ENCODE data around the gene SLC29A1.

SLC29A1 gene

DNA sequence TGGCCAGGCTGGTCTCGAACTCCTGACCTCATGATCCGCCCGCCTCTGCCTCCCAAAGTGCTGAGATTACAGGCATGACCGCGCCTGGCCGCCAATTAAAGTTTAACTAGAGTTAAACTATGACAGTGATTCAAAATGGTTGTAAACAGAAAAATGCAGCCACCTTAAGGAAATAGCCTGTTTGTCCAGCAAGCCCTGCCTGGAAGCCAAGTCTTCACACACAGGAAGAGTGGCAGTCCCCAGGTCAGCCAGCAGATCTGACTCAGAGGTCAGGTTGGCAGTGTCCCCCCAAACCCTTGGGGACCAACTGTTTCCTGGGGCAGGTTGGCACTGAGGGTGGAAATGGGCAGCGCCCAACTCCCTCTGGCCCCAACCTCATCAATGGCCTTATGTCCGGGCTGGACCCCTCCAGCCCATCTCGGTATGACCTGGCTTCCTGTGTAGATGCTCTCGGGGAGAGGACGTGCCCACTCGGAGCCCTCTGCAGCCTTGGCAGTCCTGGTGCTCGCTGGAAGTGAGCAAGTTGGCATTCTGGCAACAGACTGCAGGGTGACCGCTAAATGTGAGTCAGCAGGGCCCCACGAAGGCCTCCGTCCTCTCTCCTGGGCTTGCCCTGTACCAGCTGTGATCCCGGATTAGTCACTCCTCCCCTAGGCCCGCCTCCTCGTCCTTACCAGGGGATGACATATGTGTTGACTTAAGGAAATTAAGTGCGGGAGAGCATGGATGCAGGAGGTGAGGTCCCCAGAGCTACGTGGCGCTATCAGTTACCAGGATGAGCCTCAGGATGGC, 13.8 kb downstream of the SLC29A1 start:
- peak in 11 of 14 donors; percentile 54 to 94 (median 80) for DNase-seq

DNA sequence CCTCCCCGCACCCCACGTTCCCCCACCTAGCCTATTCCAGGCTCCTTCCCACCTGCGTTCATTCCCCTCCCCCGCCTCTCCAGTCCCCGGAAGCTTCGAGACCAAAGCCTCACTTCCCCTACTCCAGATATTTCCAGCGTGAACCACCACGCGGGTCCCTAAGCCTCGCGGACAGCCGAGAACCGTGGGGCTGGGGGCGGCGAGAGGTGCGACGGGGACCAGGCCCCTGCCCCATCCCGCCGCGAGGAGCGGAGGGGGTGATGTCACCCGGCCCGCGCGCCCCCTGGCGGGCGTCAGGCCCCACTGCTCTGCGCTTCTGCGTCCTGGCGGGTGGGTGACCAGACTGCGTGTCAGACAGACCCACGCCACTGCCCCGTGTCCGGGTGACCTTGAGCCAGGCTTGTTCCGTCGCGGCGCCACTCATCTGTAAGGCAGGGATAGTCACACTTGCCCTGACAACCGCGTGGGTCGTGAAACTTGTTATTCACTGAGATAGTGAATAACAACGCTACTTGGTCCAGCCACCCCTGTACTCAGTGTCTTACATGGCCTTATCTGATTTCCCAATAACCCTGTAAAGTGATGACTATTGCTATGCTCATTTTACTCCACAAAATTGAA, 14.5 kb downstream of the SLC29A1 start:
- peak in 13 of 14 donors; percentile 37 to 87 (median 80) for DNase-seq

DNA sequence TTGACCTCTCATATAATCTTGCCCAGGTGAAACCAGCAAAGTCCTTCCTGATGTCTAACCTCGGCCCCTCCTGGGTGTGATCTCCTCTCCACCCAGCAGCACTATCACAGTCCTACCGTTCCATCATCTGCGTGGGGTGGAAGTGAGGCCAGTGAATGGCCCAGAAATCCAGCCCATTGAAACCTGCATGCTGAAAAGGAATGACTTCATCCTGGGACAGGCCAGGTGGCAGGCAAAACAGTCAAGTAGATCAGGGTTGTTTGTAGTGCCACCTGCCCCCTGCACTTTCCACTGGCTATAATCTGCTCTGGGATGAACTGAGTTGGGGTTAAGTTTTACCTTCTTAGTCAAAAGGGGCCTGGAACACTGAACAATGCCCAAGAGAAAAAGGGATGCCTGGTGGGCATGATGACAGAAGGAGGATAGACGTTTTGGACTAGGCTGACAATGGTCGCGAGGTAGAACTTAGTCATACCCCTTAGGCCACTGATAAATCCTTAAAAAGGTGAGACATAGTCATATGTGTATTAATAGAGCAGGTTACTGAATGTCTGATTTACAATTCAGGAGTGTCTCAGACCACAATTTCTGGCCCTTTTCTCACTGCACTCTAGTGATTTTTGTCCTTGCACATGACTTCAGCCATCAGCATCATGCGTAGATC, 15.4 kb downstream of the SLC29A1 start:
- no peak for DNase-seq

DNA sequence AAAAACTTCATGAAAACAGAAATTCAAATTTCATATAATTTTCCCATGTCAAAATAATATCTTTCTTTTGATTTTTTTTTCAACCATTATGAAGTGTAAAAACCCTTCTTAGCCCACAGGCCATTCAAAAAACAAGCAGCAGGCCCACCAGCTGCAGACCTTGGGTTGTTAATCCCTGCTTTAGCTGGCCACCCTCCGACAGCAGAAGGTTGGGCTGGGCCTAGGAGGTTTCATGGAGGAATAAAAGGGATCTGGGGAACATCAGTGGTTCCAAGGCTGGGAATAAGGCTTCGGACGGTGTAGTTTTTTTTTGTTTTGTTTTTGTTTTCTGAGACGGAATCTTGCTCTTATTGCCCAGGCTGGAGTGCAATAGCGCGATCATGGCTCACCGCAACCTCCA, 19.9 kb downstream of the SLC29A1 start:
- no peak for DNase-seq

DNA sequence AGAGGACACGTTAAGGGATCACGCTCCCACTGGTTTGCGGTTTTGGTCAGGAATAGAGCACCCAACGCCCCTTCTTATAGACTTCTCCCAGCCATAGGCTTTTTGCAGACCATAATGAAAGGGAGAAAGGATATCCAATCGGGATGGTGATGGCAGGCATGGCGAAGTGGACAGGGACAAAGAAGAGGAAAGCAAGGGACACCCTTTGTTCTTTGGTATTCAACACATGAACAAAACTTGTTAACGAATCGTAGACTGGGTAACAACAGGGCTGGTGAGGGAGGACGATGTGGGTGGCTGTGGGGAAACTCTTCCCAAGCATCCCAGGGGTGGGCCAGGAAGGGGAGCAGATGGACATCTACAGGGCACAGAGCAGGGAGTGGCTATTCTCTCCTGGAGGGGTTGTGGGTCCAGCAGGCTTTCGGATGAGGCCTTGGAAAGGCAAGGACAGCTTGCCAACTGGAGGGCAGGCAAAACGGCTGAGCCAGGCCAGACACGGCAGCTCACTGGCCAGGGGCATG, 22.1 kb downstream of the SLC29A1 start:
- peak in 1 of 14 donors; percentile 66 for DNase-seq

DNA sequence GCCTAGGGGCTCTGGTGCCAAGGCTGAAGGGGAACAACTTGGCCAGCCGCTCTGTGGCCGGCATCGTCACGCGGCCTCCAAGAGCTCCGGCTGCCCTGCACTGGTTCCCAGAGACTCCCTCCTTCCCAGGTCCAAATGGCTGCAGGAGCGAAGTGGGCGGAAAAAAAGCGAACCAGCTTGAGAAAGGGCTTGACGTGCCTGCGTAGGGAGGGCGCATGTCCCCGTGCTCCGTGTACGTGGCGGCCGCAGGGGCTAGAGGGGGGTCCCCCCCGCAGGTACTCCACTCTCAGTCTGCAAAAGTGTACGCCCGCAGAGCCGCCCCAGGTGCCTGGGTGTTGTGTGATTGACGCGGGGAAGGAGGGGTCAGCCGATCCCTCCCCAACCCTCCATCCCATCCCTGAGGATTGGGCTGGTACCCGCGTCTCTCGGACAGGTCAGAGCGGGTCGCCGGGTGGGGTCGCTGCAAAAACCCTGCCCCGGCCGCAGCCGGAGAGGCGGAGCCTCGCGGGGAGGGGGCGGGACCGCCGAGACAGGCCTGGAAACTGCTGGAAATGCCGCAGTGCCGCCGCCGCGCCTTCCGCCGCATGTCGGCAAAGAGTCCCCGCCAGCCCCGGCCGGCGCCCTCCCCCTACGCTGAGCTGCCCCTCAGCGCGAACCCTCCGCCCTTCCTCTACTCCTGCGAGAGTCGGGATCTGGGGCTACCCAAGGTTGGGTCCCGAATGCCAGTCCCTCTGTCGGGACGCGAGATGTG, 22.7 kb downstream of the SLC29A1 start:
- DNase-seq: peak; percentile 61 to 95 (median 89)

DNA sequence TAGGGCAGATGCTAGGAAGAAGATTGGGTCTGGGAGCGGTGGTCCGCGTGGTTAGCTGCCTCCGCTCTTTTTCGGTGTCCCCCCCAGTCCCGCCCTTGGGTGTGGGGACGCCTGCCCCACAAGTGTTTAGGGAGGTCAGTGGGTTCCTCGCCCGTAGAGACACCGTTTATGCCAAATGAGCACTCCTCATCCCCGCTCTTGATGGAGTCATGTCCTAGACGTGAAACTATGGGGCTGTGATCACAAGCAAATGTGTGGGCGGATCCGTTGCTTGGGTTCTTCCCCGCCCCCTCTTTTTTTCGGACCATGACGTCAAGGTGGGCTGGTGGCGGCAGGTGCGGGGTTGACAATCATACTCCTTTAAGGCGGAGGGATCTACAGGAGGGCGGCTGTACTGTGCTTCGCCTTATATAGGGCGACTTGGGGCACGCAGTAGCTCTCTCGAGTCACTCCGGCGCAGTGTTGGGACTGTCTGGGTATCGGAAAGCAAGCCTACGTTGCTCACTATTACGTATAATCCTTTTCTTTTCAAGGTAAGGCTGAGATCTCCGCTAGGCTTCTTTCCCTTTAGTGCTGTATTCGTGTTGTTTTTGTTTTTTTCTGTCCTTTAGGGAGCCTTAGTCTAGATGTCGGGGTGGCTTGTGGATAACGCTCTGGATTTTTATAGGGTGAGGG, 23.4 kb downstream of the SLC29A1 start, which contains the start of gene HSP90AB1:
Gene HSP90AB1, plus strand, starts transcription at position 439 of the 675 bp plus-strand sequence. CDS start 1,529 bp downstream, outside the sequence.
- peak; percentile 47 to 97 (median 88) for DNase-seq

DNA sequence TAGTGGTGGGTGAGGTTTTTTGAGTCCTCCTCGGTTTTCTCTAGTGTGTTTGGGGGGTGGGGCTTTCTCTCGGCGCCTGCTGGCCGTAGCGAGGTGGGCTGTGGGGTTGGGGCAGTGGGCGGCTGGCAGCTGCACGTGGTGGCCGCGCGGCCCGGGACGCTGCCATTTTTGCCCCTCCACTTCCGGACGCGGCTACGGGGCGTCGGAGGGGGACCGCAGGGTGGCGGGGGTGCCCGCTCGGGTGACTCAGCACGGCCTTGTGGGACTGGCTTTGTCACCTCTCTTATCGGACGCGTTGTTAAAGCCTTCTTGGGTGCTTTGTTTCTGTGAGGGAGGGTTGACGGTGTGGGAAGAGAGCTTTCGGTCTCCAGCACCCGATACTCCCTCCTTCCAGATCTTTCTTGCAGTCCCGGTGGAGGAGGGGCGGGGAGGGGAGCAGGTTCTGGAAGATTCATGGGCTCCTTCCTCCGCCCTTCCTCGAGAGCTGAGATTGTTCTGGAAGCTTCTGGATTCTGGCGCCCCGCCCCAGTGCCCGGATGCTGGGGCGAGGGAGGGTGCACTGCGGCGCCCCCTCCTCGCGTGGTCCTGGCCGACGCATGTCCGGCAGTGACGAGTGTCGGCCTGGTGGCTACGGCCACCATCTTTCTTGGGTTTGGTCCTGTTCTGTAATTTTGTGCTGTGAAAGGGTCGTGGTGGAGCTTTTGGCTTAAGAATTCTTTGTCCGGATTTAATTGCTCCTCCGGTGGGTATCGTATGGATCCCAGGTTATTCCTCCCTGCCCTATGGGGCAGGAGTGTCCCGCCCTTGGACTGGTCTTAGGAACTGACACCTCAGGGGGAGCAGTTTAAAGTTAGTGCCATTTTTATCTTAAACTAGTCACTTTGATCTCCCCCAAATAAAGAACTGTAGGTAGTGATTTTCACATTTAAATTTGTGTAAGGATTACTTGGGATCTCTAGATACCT, 24.2 kb downstream of the SLC29A1 start:
- peak in 12 of 14 donors; percentile 54 to 90 (median 86) for DNase-seq

DNA sequence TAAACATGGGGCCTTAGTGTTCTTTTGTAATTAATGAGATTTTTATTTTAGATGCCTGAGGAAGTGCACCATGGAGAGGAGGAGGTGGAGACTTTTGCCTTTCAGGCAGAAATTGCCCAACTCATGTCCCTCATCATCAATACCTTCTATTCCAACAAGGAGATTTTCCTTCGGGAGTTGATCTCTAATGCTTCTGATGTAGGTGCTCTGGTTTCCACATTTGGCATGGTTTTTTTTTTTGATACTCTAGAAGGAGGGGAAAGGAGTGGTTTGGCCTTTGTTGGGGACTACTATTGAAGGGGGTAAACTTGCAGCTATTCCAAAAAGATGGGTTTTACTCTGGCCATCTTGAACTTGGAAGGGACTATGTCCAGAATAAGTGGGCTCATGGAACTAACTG, 25.2 kb downstream of the SLC29A1 start:
- DNase-seq: no peak

DNA sequence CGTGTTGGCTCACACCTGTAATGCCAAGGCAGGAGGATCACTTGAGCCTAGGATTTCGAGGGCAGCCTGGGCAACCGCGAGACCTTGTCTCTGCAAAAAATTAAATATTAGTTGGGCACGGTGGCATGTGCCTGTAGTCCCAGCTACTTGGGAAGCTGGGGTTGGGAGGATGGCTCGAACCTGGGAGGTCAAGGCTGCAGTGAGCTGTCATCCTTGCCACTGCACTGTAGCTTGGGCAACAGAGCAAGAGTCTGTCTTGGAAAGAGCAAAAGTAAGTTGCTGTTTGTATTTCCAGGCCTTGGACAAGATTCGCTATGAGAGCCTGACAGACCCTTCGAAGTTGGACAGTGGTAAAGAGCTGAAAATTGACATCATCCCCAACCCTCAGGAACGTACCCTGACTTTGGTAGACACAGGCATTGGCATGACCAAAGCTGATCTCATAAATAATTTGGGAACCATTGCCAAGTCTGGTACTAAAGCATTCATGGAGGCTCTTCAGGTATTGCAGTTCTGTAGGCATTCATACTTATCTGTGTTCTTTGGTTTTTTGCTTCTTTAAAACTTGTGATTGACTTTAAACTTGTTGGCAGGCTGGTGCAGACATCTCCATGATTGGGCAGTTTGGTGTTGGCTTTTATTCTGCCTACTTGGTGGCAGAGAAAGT, 25.8 kb downstream of the SLC29A1 start:
- no peak for DNase-seq

DNA sequence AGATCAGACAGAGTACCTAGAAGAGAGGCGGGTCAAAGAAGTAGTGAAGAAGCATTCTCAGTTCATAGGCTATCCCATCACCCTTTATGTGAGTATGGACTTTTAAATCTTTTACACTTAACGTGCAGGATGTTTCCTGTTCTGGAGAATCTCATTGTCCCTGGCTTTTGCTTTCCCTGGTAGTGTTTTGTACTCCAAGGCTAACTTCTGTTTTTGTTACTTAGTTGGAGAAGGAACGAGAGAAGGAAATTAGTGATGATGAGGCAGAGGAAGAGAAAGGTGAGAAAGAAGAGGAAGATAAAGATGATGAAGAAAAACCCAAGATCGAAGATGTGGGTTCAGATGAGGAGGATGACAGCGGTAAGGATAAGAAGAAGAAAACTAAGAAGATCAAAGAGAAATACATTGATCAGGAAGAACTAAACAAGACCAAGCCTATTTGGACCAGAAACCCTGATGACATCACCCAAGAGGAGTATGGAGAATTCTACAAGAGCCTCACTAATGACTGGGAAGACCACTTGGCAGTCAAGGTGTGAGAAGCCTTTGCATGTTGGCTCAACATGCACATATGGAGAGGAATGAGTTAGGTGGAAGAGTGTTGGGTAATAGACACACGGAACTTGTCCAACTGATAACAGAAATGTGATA, 26.8 kb downstream of the SLC29A1 start:
- DNase-seq: no peak

DNA sequence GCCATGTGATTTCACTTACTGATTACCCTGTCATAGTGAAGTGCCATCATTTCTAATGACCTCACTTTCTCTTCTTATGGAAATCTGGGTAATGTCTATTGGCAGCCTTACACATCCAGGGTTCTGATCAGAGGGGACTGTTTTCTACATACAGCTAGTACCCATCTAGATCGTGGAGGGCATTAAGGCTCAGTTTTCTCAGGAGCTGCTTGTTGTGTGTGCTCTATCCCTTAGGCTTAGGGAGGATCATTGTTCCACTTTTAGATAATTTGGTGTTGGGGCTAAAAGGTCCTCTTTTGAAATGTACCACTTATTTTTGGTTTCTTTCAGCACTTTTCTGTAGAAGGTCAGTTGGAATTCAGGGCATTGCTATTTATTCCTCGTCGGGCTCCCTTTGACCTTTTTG, 27.3 kb downstream of the SLC29A1 start:
- no peak for DNase-seq

DNA sequence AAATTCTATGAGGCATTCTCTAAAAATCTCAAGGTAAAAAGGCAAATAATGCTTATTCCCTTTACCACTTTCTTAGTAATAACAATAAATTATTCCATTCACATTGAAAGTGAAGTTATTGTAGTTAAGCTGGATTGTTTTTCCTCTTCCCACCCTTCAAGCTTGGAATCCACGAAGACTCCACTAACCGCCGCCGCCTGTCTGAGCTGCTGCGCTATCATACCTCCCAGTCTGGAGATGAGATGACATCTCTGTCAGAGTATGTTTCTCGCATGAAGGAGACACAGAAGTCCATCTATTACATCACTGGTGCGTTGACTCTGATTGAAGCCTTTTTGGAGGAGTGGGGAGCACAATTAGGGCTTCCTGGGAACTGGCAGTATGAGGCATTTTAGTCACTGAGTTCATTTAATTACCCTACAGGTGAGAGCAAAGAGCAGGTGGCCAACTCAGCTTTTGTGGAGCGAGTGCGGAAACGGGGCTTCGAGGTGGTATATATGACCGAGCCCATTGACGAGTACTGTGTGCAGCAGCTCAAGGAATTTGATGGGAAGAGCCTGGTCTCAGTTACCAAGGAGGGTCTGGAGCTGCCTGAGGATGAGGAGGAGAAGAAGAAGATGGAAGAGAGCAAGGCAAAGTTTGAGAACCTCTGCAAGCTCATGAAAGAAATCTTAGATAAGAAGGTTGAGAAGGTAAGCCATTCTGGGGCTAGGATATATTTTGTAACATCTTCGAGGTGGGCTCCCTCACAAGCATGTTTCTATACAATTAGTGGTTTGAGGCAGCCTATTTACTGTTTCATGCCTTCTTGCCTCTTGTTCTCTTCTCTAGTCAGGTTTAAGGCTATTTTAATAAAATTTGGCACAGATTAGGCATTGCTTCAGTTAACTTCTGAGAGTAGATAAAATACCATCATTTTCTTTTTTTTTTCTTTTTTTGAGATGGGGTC, 28.5 kb downstream of the SLC29A1 start:
- DNase-seq: no peak

DNA sequence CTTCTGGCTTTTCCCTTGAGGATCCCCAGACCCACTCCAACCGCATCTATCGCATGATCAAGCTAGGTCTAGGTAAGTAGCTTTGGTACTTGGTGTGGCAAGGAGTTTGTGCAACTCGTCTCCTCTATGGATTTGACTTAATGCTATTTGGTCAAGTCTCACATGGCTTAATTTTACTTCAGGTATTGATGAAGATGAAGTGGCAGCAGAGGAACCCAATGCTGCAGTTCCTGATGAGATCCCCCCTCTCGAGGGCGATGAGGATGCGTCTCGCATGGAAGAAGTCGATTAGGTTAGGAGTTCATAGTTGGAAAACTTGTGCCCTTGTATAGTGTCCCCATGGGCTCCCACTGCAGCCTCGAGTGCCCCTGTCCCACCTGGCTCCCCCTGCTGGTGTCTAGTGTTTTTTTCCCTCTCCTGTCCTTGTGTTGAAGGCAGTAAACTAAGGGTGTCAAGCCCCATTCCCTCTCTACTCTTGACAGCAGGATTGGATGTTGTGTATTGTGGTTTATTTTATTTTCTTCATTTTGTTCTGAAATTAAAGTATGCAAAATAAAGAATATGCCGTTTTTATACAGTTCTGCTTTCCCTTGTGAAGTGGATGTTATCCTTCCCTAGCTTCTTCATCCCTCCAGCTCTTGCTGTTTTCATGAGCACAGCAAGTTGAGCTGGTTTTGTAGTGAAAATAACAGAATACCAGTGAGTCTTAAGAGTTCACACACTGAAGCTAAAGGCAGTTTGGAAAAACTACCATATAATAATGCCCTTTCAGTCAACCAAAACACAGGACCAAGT, 30.1 kb downstream of the SLC29A1 start:
- peak in 1 of 14 donors; percentile 25 for DNase-seq

DNA sequence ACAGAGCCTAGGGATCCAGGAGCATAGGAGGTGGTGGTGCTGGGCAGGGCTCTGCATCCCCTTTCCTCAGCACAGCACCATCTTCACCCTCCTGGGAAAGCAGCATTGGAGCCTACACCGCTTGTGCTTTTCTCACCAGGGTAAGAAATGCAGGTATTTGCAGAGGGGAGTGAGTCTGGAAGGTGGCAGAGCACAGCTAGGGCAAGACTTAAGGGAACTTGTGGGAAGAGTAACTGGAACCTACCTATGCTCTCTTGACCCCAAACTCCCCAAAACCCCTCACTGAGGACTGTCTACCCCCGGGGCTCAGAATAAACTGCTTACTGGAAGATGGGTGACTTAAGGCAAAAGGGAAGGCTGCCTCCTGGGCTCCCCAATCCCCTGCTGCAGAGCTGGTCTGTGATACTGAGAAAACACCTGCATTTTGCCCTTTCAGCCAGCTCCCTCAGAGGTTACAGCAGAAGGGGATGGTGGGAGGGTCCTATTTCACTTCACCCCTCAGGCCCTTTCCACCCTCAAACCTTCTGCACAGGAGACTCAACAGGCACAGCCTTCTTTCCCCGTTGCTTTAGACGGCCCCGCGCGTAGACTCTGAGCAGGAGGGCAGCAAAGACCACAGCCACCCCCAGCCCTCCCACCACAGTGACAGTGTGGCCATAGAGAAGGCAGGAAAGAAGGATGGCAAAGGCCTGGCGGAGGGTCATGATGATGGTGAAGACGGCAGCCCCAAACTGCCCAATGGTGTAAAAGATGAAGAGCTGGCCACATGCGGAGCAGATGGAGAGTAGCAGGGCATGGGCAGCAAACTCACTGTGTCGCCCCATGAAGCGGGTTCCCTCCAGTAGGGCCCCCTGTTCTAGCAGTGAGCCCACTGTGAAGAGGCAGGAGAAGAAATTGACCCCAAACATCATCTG, 31.1 kb downstream of the SLC29A1 start:
- no peak for DNase-seq

All from C1 segment of cervical spinal cord (tissue), 14 donors.